Measurements from ENCODE around the gene TMEM63A.
A peak's percentile ranks its signal among the peaks of the same experiment; 100 is the strongest.
"Not testable (repeated sequence)": the region's sequence is repeated elsewhere in the genome, so short reads cannot be mapped to it uniquely, and the experiment has no call there.

The TMEM63A gene

GRCh38 chr1:225809842-225810578 is 72.2 kb downstream of the TMEM63A start, which contains the start of gene EPHX1:
Gene EPHX1, plus strand, starts transcription at chr1:225810124. Its CDS starts 18,606 bp downstream, at chr1:225828730.
- H3K27me3 ChIP-seq: no peaks in the 10 kb centered on the region
- TF ChIP-seq CTCF (IDR thresholded peaks at IDR 0.05; ENCODE audit: low read depth, low read length): peak; percentile 32
- H3K4me3 ChIP-seq (ENCODE audit: low read depth, low read length): peak within 1 kb of the TSS; percentile 65
- H3K4me1 ChIP-seq: peaks cover 5% of the 10 kb centered on the region
- no peaks in the 10 kb centered on the region for H3K36me3 ChIP-seq
- H3K9me3 ChIP-seq: no peaks in the 10 kb centered on the region
- DNase-seq: peak; percentile 92

- no peak for TF ChIP-seq CTCF (IDR thresholded peaks at IDR 0.05; ENCODE audit: low read depth, low read length)
- no peak for DNase-seq
- no peak overlapping the region for H3K4me3 ChIP-seq (ENCODE audit: low read depth, low read length)
- H3K36me3 ChIP-seq: no peaks in the 10 kb centered on the region
- H3K27me3 ChIP-seq: no peaks in the 10 kb centered on the region
- H3K4me1 ChIP-seq: no peaks in the 10 kb centered on the region; the same call in 1 of the 2 replicates
- no peaks in the 10 kb centered on the region for H3K9me3 ChIP-seq
Observed at GRCh38 chr1:225808136-225808535, 74.0 kb downstream of the TMEM63A start.

GRCh38 chr1:225806736-225807135 is 75.4 kb downstream of the TMEM63A start:
- not testable (repeated sequence) for H3K36me3 ChIP-seq; H3K9me3 ChIP-seq; H3K4me3 ChIP-seq (ENCODE audit: low read depth, low read length); DNase-seq; H3K27me3 ChIP-seq; H3K4me1 ChIP-seq

- no peaks in the 10 kb centered on the region for H3K9me3 ChIP-seq
- H3K36me3 ChIP-seq: no peaks in the 10 kb centered on the region
- TF ChIP-seq CTCF (IDR thresholded peaks at IDR 0.05; ENCODE audit: low read depth, low read length): no peak
- no peak overlapping the region for H3K4me3 ChIP-seq (ENCODE audit: low read depth, low read length)
- no peak for DNase-seq
- H3K4me1 ChIP-seq: no peaks in the 10 kb centered on the region
- H3K27me3 ChIP-seq: no peaks in the 10 kb centered on the region
Observed at GRCh38 chr1:225806249-225806648, 75.9 kb downstream of the TMEM63A start.

DNA sequence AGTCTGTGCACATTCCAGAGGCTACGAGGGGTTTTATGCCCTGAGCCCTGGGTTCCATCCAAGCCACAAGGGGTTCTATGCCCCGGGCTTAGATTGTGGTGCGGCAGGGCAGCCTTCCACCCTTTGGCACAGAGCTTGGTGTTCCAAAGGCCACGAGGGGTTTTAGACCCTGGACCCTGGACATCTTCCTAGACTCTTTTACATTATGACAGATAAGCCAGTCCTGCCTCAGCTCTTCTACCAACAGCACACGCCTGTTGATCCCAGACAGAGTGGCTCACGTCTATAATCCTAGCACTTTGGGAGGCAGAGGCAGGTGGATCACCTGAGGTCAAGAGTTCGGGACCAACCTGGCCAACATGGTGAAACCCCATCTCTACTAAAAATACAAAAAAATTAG is 81.0 kb downstream of the TMEM63A start:
- not testable (repeated sequence) for DNase-seq; H3K36me3 ChIP-seq; H3K4me1 ChIP-seq; H3K4me3 ChIP-seq (ENCODE audit: low read depth, low read length); H3K9me3 ChIP-seq; H3K27me3 ChIP-seq

DNA sequence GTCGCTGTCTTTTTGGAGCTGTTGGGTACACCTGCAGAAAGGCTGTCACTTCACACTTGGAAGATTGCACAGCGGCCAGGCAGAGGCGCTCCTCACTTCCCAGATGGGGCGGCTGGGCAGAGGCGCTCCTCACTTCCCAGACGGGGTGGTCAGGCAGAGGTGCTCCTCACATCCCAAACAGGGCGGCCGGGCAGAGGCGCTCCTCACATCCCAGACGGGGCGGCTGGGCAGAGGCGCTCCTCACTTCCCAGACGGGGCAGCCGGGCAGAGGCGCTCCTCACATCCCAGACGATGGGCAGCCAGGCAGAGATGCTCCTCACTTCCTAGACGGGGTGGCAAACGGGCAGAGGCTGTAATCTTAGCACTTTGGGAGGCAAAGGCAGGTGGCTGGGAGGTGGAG is 86.1 kb downstream of the TMEM63A start:
- not testable (repeated sequence) for DNase-seq; H3K9me3 ChIP-seq; H3K4me1 ChIP-seq; H3K4me3 ChIP-seq (ENCODE audit: low read depth, low read length); H3K27me3 ChIP-seq
- peaks cover 14% of the 10 kb centered on the region for H3K36me3 ChIP-seq
